SK-N-MC (cell line): ENCODE results near the gene CFAP61.

Source experiments
- EZH2 ChIP-seq: fragments of 200-600 bp; sonication (generic); IDR thresholded peaks from one replicate; pipeline ENCODE4 v1.6.1; 2017; ENCODE audit warnings: antibody characterized with exemption
- POLR2AphosphoS5 ChIP-seq: IDR thresholded peaks from 2 replicates; pipeline ENCODE4 v1.6.1; 2012; ENCODE audit warnings: mild to moderate bottlenecking, low read depth, low read length, borderline replicate concordance

DNA sequence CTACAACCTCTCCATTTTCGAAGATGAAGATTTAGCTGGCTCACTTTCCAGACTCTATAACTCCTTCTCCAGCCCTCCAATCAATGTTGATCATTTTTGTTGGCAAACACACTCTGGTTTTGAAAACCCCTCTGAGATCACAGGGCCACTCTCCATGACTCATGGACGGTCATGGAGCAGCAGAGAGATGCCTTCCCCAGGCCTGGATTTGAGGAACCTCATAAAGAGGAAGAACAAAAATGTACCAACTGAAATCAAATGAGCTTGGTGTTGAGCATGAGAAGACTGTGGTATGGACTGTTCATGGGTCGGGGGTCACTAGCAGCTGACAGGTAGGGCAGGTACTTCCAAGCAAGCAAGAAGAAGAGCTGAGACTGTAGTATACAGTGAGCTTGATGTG lies 202.8 kb downstream of the CFAP61 start:
- TF ChIP-seq EZH2 (no peak), POLR2AphosphoS5 (no peak)
